GM08714 (cell line): Measurements from ENCODE around the gene CDC45.

ENCODE experiments used
- H3K4me3 ChIP-seq: fragments of 200-500 bp; sonication (Bioruptor generic); 2 replicates; pipeline ENCODE4 v1.5.1; 2014; ENCODE audit warnings: mild to moderate bottlenecking, low read length, inconsistent platforms
- ZNF274 ChIP-seq: IDR thresholded peaks from 2 replicates; pipeline ENCODE4 v1.6.1; 2012; ENCODE audit warnings: mild to moderate bottlenecking, low read depth, low read length

CDC45 gene

DNA sequence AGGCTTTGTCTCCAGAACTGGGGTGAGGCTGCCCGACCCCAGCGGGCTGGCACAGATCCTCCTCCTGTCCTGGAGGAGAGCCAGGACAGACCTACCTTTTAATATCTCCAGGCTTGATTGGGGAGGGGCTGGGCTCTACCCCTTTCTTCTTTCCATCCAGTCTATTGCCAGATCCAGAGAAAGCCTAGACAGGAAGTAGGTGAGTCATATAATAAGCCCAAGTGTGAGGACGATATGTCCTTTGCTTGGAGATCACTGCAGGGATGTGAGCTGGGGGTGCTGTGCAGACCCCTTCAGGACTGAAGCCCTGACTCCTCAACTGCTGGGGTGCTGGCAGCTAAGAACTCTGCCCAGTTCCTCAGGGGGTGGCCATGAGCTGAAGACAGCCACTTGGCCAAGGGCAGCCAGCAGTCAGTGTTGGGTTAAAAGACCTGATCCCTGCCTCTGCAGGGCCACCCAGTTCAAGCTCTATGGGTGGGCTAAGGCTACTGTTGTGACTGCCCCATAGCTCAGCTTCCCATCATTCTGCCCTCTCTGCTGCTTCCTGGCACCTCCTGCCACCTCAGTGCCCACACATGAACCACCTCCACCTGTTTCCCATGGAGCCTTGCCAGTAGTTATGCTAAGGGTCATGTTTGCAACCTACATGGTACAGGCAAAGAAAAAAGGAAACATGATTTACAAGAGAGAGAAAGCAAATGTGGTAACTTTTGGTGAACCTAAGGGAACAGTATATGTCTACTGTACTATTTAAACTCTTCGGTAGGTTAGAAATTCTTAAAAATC, 23.9 kb upstream of the CDC45 start:
- no peak for TF ChIP-seq ZNF274
- H3K4me3 ChIP-seq = no peak overlapping the region

DNA sequence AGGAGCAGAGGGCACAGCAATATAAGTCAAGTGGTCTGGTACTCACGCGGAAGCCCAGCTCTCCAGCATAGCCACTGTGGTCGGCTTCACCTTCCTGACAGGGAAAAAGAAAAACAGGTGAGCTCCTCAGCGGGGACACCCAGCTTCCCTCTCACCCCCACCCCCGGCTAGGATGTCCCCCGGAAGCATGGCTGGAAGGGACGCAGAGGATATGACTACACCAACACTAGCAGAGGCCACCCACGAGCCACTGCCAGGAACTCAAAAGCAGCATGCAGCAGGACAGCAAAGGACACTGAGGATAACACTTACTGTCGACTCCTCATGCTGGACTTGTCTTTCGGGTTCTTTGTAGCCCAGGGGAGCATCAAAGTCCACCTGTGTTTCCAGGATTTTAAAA, 23.2 kb upstream of the CDC45 start:
- TF ChIP-seq ZNF274 = no peak
- H3K4me3 ChIP-seq = no peak overlapping the region

DNA sequence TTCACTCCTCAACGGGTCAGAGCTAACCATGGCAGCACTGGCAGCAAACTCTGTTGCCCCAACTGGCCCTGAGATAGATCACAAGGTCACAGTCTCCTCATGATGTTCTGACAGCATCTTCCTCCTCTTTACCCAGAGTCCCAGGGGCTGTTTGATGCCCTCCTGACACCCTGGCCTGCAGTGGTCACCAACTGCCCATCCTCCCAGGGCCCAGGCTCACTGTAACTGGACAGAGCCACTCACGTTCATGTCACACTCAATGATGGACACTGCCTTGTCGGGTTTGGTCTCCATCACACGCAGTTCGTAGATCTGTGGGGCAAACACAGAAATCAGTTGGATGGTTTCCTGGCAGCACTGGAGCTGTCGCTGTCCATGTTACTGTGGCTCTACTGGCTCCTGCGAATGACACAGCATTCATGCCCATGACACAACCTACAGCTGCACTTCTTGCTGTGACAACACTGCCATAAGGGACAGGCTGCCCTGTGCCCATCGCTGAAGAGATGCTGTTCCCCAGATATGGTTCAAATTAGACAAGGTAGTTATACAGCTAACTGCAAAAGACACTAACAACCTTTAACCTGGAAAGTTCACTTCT, 21.8 kb upstream of the CDC45 start:
- H3K4me3 ChIP-seq = no peak overlapping the region

DNA sequence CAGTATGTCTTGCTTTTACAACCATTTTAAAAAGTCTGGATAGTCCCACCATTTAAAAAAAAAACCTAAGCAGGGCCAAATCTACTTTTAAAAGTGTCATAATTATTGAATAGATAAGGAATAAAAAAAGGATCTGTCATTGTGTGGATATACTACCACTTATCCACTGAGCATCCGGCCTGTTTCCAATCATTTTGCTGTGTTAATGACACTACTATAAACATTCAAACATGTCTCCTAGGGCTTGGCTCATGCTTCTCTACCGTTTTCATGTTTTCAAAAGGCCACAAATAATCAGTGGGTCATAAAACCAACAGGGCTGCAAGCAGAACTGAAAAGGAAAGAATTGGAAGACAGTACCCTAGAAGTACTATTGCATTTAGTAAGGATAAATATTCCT, 19.7 kb upstream of the CDC45 start:
- H3K4me3 ChIP-seq = no peak overlapping the region
- TF ChIP-seq ZNF274 = no peak

More for the DNA sequence above, 21.8 kb upstream of the CDC45 start:
- no peak for TF ChIP-seq ZNF274

DNA sequence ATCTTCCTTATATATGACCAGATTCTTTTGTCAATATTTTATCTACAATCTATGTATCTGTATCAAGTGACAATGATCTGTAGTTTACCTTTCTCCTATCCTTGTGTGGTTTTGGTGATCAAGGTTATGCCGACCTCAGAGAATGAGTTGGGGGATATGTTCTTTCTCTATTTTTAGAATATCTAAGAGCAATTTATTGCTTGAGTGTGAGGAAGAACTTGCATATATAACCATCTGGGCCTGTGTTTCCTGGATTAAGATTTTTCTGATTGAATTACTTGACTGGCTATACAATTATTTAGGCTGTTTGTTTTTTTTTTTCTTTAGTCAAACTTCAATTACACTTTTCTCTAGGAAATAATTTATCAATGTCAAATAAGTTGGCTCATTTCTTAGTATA, 18.2 kb upstream of the CDC45 start:
- TF ChIP-seq ZNF274 = no peak
- H3K4me3 ChIP-seq = no peak overlapping the region

DNA sequence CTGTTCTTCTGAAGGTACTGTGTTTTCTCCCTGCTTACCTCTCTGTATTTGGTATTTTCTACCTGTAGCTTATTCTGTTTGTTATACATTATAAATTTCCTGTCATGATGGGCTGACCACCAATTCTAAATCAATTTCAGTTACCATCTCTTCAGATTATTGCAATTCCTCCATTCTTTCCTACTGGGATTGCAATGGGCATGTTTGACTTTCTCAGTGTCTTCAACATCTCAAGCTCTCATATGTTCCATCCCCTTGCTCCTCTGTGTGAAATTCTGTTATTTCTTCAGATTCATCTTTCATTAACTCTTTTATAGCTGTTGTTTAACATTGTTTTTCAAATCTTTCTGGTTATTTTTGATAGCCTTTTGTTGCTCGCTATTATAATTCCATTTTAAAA, 16.7 kb upstream of the CDC45 start:
- H3K4me3 ChIP-seq = no peak overlapping the region
- no peak for TF ChIP-seq ZNF274

DNA sequence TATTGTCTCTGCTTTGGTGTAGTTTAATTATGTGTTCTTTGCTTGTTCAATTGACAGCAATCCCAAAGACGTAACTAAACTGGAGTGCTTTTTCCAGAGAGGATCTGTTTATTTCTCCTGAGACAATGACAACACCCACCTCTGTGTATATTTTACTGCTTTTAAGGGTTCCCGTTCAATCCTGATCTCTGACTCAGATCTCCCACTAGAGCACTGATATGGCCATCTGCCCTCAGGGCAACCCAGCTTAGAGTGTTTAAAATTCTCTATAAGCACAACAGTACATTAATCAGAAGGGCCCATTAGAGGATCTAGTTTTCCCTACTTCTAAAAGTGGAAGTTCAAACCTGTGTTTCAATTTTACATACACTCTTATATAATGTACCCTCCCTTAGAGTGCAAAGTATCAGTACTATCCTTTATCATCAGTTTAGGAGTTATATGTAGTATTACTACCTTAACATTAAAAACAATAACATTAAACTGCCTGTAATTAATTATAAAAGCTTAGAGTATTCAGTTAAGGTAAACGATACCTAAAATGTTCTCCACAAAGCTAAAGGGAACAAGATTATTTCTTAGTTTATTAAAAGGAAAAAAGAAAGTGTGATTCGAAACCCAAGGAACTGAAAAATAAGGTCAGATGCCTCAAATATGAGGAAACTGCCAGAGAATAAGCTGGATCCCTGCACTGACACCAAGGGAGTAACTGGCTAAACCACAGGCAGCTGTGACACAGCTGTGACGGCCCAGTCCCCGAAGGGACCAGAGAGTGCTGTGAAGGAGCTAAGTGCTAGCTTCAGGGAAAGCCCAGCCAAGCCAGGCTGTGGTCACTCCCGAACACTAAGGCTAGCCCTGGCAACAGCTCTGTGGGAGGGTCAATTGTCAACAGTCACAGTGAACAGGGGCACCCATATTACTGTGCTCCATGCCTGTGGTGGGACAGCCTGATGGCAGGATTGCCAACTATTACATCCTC, 15.9 kb upstream of the CDC45 start:
- no peak for TF ChIP-seq ZNF274
- H3K4me3 ChIP-seq = no peak overlapping the region

DNA sequence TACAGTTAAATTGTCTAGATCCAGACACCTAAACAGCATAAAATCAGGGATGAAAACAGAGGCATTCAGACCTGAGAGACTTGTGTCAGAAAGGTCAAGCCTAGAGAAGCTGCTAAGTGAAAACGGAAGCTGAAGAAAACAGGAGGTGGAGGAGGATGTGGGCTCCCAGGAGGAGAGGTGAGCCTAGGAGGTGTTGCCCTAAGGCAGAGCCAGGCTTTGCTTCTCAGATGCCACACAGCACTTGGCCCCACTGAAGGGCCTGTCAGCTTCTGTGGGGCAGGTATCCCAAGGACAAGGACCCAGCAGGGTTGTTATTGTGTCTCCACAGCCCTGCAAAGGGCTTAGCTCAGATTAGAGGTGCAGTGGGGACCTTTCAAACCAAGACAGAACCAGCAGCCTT, 15.2 kb upstream of the CDC45 start:
- no peak for TF ChIP-seq ZNF274
- no peak overlapping the region for H3K4me3 ChIP-seq

DNA sequence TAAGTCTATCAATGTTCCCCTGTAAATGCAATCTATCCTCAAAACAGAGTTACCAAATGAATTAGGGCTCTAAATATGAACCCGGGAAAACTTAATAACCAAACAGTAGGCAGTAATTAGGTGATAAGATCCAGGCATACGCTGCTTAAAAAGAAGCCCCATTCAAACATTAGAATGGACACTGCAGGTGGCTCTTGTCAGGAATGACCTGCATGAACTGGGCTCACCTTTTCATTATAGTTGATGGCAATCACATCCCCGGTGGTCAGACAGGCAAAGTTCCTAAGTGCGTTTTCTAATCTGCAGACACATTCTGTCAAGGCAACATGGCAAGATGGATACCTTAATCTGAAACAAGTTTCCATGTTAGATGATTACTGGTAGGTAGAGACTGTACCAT, 14.7 kb upstream of the CDC45 start:
- H3K4me3 ChIP-seq = no peak overlapping the region
- no peak for TF ChIP-seq ZNF274

DNA sequence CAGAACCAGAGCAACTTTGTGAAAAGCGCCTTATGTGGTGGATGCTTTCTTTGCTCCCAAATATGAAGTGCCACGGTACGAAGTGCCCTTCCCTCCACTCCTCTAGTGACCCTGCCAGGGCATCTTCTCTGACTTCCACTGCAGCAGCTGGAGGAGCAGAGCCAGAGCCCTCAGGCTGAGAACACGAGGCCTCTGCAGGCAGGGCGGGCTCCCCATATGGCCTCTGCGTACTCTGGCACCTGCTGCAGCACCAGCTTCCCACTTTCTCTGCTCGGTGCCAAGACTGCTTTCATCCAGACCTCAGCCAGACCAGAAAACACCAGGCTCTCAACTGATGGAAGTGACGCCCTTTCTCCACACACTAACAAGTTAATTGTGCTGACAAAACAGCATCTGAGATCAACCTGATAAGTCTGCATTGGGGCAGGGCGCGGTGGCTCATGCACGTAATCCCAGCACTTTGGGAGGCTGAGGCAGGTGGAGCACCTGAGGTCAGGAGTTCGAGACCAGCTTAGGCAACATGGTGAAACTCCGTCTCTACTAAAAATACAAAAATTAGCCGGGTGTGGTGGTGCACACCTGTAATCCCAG, 13.5 kb upstream of the CDC45 start:
- TF ChIP-seq ZNF274 = no peak
- H3K4me3 ChIP-seq = no peak overlapping the region

DNA sequence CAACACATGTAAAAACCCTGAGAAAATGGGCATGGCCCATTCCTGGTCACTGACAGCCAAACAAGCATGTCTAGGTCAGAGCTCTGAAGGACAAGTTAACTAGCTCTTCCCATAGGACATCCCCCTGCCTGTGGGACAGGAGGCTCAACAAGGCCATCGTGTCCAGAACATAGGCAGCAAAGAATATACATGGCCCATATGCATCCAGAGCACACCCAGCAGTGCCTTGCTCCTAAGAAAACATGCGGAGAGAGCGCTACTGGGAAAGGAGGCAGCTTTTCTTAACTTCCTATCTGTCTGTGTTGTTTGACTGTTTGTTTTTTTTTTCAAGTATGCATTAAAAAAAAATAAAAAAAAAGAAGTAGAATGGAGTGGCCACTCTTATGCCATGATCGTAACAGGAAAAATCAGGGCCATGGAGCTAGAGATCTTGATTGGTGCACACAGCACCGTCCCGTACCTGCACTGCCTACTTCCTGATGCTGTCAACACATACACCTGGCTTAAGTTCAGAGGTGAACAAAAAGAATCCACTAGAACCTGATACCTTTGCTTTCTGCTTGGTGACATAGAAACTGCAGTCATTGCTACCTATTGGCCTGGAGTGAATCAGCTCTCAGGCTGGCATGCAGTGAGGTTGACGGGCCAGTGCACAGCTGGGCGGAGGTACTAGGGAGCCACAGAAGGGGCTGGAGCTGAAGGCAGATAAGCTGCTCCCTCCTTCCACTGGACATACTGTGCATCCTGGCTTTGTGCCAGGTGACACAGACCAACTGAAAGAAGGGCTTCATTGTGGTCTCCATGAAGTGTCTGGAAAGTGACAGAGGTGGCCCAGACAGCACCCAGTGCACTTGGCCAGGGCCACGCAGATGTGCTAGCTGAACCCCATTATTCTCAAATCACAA, 12.6 kb upstream of the CDC45 start:
- TF ChIP-seq ZNF274 = no peak
- H3K4me3 ChIP-seq = no peak overlapping the region

DNA sequence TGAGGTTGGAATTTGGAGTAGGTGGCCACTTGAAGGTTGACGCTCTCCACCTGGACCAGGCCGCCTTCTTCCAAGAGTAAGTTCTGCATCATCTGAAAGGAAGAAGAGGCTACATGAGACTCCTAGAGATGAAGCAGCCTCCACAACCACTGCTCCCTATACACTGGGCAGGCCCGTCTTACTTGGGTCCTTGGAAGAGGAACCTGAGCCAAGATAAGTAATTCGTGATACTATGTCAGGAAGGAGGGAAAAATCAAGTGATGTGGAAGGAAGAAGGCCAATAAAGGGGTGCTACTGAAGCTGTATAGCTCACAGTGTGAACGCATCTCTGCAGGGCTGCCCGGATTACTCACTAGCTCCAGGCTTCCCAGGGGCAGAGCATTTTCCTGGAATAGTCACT, 11.8 kb upstream of the CDC45 start:
- no peak overlapping the region for H3K4me3 ChIP-seq
- TF ChIP-seq ZNF274 = no peak

DNA sequence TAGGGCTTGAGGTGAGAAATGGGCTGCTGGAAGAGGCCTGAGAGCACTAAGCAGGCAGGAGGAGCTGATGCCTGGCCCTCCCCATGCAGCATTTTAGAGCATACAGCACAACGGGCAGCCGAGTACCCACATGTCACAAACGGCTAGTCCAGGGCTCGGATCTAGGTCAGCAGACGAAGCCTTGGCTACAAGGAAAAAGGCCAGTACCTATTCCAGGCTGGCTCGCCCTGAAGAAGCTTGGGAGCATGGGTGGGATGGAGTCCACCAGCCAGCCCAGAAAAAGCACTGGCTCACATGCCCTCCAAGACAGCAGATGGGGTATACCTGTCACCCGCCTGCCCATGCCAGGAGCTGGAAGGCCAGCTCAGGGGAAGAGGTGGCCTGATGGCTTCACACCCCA, 10.3 kb upstream of the CDC45 start:
- H3K4me3 ChIP-seq = no peak overlapping the region
- no peak for TF ChIP-seq ZNF274
